K562 (cell line): ENCODE data around the gene OR52W1. TPM values are rescaled to one million over a fixed set of nuclear protein-coding genes. Genes with fewer than 3 reads are reported as not detected.

ENCODE experiments used
- BCOR ChIP-seq: fragments of 450-650 bp; IDR thresholded peaks from 2 replicates; pipeline ENCODE4 v1.6.1; 2016
- CBX8 ChIP-seq: fragments of 200-600 bp; sonication (generic); IDR thresholded peaks from 2 replicates; pipeline ENCODE4 v1.6.1; 2012; ENCODE audit warnings: borderline replicate concordance, mixed run types, low read depth, mild to moderate bottlenecking, moderate library complexity, mixed read lengths, low read length, control low read depth, inconsistent platforms; ENCODE audit not compliant: poor library complexity, severe bottlenecking; ENCODE audit errors: extremely low read depth
- FOXA1 ChIP-seq: fragments of 450-650 bp; IDR thresholded peaks from 2 replicates; pipeline ENCODE4 v1.6.1; 2016; ENCODE audit warnings: mild to moderate bottlenecking, borderline replicate concordance
- L3MBTL2 ChIP-seq: fragments of 450-650 bp; IDR thresholded peaks from 2 replicates; pipeline ENCODE4 v1.6.1; 2016; ENCODE audit warnings: mild to moderate bottlenecking, moderate library complexity
- MBD2 ChIP-seq: sonication (generic); IDR thresholded peaks from 2 replicates; pipeline ENCODE4 v1.6.1; 2016; ENCODE audit warnings: low read depth, borderline replicate concordance
- MED1 ChIP-seq: sonication (generic); formaldehyde crosslinking; IDR thresholded peaks from 2 replicates; pipeline ENCODE4 v1.8.1; 2023; ENCODE audit warnings: missing genetic modification reagents, borderline replicate concordance
- NEUROD1 ChIP-seq: fragments of 150-350 bp; IDR thresholded peaks from 2 replicates; pipeline ENCODE4 v1.6.1; 2014; ENCODE audit warnings: borderline replicate concordance, low read length, low read depth; ENCODE audit not compliant: partially characterized antibody
- NFE2L1 ChIP-seq: fragments of 450-650 bp; IDR thresholded peaks from 2 replicates; pipeline ENCODE4 v1.6.1; 2016; ENCODE audit warnings: missing genetic modification characterization, low read depth, mild to moderate bottlenecking, missing compliant biosample characterization, moderate library complexity, borderline replicate concordance
- POLR2A ChIP-seq: fragments of 450-650 bp; conservative IDR thresholded peaks from 2 replicates; pipeline ENCODE4 v1.6.1; 2016
- POLR3A ChIP-seq: IDR thresholded peaks from 2 replicates; pipeline ENCODE4 v1.6.1; 2011; ENCODE audit warnings: borderline replicate concordance, mild to moderate bottlenecking, moderate library complexity; ENCODE audit not compliant: insufficient read length, insufficient read depth; ENCODE audit errors: extremely low read depth
- PTTG1 ChIP-seq: fragments of 450-650 bp; IDR thresholded peaks from 2 replicates; pipeline ENCODE4 v1.6.1; 2016; ENCODE audit warnings: low read depth, mild to moderate bottlenecking, missing genetic modification characterization, missing compliant biosample characterization
- SAP30 ChIP-seq: fragments of 200-600 bp; sonication (generic); IDR thresholded peaks from 2 replicates; pipeline ENCODE4 v1.6.1; 2012; ENCODE audit warnings: borderline replicate concordance, low read depth, mild to moderate bottlenecking, moderate library complexity, low read length, control low read depth, inconsistent platforms; ENCODE audit not compliant: insufficient read depth, poor library complexity, severe bottlenecking
- SRF ChIP-seq, 2 experiments: fragments of 250-450, 450-650 bp in 1 of 2; sonication (Bioruptor Pico) in 1 of 2; sonication (generic) in 1 of 2; formaldehyde crosslinking; IDR thresholded peaks; 2 replicates each; pipeline versions ENCODE4 v1.5.0 to v1.5.1; 2020 to 2022; ENCODE audit warnings: mild to moderate bottlenecking in 1 of 2, missing genetic modification reagents in 1 of 2
- STAT5B ChIP-seq: fragments of 250-450 bp; sonication (Bioruptor Pico); IDR thresholded peaks from 2 replicates; pipeline ENCODE4 v1.8.0; 2021; ENCODE audit warnings: mild to moderate bottlenecking, inconsistent platforms
- TRIM28 ChIP-seq: fragments of 450-650 bp; IDR thresholded peaks from 2 replicates; pipeline ENCODE4 v1.6.1; 2017
- ZC3H11A ChIP-seq: IDR thresholded peaks from 2 replicates; pipeline ENCODE4 v1.6.1; 2012; ENCODE audit warnings: low read depth, low read length, improper control_type of control experiment
- ZNF253 ChIP-seq: fragments of 250-450 bp; sonication (Bioruptor Pico); conservative IDR thresholded peaks from 2 replicates; pipeline ENCODE4 v1.6.1; 2021; ENCODE audit warnings: mild to moderate bottlenecking
- ZNF583 ChIP-seq: fragments of 250-450 bp; sonication (Bioruptor Pico); IDR thresholded peaks from 2 replicates; pipeline ENCODE4 v1.4.0; 2020
- ZNF76 ChIP-seq: fragments of 250-450 bp; sonication (Bioruptor Pico); IDR thresholded peaks from 2 replicates; pipeline ENCODE4 v1.4.0; 2020; ENCODE audit warnings: mild to moderate bottlenecking, moderate library complexity, borderline replicate concordance
- polyA plus RNA-seq, 8 experiments: library from polyadenylated mRNA; depleted of rRNA in 4 of 8; stranded (reverse) in 5 of 8; unstranded in 3 of 8; fragments of >200 nt; fragmentation: Nextera tagmentation in 2 of 8; fragmentation: Illumina TruSeq in 1 of 8; extraction: Ambion mirVana in 2 of 8; extraction: Trizol in 1 of 8; gene quantifications; 2 replicates each; pipeline versions ENCODE4 v1.2.1 to v1.2.3, GENCODE V29; 2011 to 2014; ENCODE audit warnings: inconsistent platforms in 1 of 8, missing spikeins in 1 of 8
- total RNA-seq, 7 experiments: library from RNA; depleted of rRNA in 6 of 7; stranded (reverse); fragments of >200 nt in 6 of 7; fragmentation: Illumina TruSeq in 2 of 7; extraction: Trizol in 2 of 7; gene quantifications; 2 replicates each; pipeline versions ENCODE4 v1.2.1 to v1.2.3, GENCODE V29; 2011 to 2021; ENCODE audit warnings: low replicate concordance in 1 of 7
- TF ChIP-seq, protein P1 (sequence below), 2 experiments: fragments of 450-650 bp in 1 of 2; sonication (generic) in 1 of 2; formaldehyde crosslinking in 1 of 2; IDR thresholded peaks; 2 replicates each; pipeline versions ENCODE4 v1.7.1 to v1.9.0; 2016 to 2022; ENCODE audit warnings: inconsistent platforms in 1 of 2, mild to moderate bottlenecking in 1 of 2, missing genetic modification reagents in 1 of 2

OR52W1 gene
- total and polyA plus RNA-seq, 9 of the 15 experiments (the other 6 are each of a cell fraction or from before 2014, with no cell fraction given) = not detected

DNA sequence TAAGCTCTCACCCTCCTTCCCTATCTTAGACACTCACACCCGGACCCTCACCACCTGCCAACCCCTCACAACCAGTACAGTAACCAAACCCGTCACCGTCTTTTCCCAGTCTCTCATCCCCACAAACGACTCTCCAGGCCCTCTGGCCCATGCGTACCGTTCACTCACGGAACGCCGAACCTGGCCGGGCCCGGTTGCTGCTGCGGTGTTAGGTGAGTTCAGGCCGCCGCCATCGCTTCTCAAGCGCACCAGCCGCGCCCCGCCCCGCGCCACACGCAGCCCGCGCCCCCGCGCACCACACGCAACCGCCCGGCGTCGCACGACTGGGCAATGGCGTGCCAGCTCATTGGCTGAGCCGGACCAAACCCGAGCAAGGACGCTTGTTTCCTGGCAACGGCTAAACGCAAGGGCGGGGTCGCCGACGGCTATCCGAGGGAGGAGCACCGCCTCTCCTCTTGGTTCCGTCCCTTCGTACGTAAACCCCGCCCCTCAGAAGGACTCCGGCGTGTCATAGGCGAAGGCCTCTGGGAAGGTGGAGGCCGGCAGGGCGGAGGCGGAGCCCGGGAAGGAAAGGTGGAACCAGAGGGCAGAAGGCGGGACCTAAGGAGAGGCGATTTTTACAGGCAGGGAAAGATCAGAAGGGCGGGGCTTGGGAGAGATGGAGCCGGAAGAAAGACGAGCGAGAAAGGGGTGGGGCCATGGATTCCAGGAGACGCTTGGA lies 35.5 kb downstream of the OR52W1 start, which contains the start of gene FHIP1B (continued):
- TF ChIP-seq, protein P1, sequence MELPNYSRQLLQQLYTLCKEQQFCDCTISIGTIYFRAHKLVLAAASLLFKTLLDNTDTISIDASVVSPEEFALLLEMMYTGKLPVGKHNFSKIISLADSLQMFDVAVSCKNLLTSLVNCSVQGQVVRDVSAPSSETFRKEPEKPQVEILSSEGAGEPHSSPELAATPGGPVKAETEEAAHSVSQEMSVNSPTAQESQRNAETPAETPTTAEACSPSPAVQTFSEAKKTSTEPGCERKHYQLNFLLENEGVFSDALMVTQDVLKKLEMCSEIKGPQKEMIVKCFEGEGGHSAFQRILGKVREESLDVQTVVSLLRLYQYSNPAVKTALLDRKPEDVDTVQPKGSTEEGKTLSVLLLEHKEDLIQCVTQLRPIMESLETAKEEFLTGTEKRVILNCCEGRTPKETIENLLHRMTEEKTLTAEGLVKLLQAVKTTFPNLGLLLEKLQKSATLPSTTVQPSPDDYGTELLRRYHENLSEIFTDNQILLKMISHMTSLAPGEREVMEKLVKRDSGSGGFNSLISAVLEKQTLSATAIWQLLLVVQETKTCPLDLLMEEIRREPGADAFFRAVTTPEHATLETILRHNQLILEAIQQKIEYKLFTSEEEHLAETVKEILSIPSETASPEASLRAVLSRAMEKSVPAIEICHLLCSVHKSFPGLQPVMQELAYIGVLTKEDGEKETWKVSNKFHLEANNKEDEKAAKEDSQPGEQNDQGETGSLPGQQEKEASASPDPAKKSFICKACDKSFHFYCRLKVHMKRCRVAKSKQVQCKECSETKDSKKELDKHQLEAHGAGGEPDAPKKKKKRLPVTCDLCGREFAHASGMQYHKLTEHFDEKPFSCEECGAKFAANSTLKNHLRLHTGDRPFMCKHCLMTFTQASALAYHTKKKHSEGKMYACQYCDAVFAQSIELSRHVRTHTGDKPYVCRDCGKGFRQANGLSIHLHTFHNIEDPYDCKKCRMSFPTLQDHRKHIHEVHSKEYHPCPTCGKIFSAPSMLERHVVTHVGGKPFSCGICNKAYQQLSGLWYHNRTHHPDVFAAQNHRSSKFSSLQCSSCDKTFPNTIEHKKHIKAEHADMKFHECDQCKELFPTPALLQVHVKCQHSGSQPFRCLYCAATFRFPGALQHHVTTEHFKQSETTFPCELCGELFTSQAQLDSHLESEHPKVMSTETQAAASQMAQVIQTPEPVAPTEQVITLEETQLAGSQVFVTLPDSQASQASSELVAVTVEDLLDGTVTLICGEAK (IDR thresholded peaks at IDR 0.05) = 0 out of 2 replicates have a peak, but pooled peaks have one; percentile 31
- TF ChIP-seq, protein P1 (CRISPR knock-in tag; IDR thresholded peaks at IDR 0.05) = no peak
- TF ChIP-seq NFE2L1 = no peak
- no peak for TF ChIP-seq CBX8
- TF ChIP-seq STAT5B (CRISPR knock-in tag) = no peak
- no peak for TF ChIP-seq FOXA1
- no peak for TF ChIP-seq MED1 (CRISPR knock-in tag)
- no peak for TF ChIP-seq TRIM28
- TF ChIP-seq ZNF583 = no peak
- TF ChIP-seq L3MBTL2 = 0 out of 2 replicates have a peak, but pooled peaks have one; percentile 39
- no peak for TF ChIP-seq PTTG1
- TF ChIP-seq POLR2A = peak; percentile 61
- TF ChIP-seq ZC3H11A = no peak
- TF ChIP-seq ZNF76 (CRISPR knock-in tag) = no peak
- no peak for TF ChIP-seq POLR3A
- peak in 1 of 2 experiments; percentile 81; a peak in 2 of 4 replicates for TF ChIP-seq SRF (CRISPR knock-in tag; IDR thresholded peaks at IDR 0.05)
- TF ChIP-seq BCOR = no peak
- TF ChIP-seq SAP30 = peak; percentile 75
- TF ChIP-seq ZNF253 (CRISPR knock-in tag) = no peak
- TF ChIP-seq MBD2 = no peak; the same call in 1 of the 2 replicates
- TF ChIP-seq NEUROD1 = peak; percentile 19
